Left ventricle myocardium inferior (tissue), 1 donor: ENCODE data around the gene CABLES2. TPM values are rescaled to one million over a fixed set of nuclear protein-coding genes. Genes with fewer than 3 reads are reported as not detected.

Experiments
- DNase-seq: peaks from one replicate; pipeline ENCODE4 v3.0.0-alpha.2; 2020
- H3K27ac ChIP-seq: fragments of 200-600 bp; replicated peaks from 2 replicates; pipeline ENCODE4 v1.8.0; 2021
- H3K27me3 ChIP-seq: fragments of 200-600 bp; 2 replicates; pipeline ENCODE4 v1.8.0; 2021; ENCODE audit warnings: low read depth
- H3K36me3 ChIP-seq: fragments of 200-600 bp; 2 replicates; pipeline ENCODE4 v1.8.0; 2021
- H3K4me1 ChIP-seq: fragments of 200-600 bp; 2 replicates; pipeline ENCODE4 v1.8.0; 2021
- H3K4me3 ChIP-seq: fragments of 200-600 bp; 2 replicates; pipeline ENCODE4 v1.8.0; 2021; ENCODE audit warnings: mild to moderate bottlenecking, moderate library complexity
- H3K9me3 ChIP-seq: fragments of 200-600 bp; replicated peaks from 2 replicates; pipeline ENCODE4 v1.8.0; 2021
- CTCF ChIP-seq: fragments of 200-600 bp; IDR thresholded peaks from 2 replicates; pipeline ENCODE4 v1.8.0; 2021; ENCODE audit warnings: antibody characterized with exemption, mild to moderate bottlenecking, borderline replicate concordance
- intact Hi-C: fragments of 100-400 bp; cut with micrococcal nuclease; formaldehyde crosslinking; loops from one replicate; pipeline ENCODE4 v1.11.0; 2022
- total RNA-seq: library from RNA; stranded (reverse); fragmentation: NEBNext Ultra II Directional; extraction: Animal tissue kit (Norgen Biotek cat#: 25700); gene quantifications from one replicate; pipeline ENCODE4 v1.2.1, GENCODE V29; 2021
- donor health status: DM: no; HTN: yes; CAD: no; lungs with severe emphysema.

CABLES2 gene
- total RNA-seq, 1 donor from 2014 or later: 12.0 TPM

GRCh38 chr20:62423326-62423706, 16.2 kb upstream of the CABLES2 start:
- H3K27me3 ChIP-seq: peaks cover 60% of the 10 kb centered on the region
- no peaks in the 10 kb centered on the region for H3K4me1 ChIP-seq
- no peak for TF ChIP-seq CTCF
- no peaks in the 10 kb centered on the region for H3K36me3 ChIP-seq
- DNase-seq: no peak
- no peaks in the 10 kb centered on the region for H3K9me3 ChIP-seq
- intact Hi-C loops: no loop called here
- no peak overlapping the region for H3K27ac ChIP-seq
- H3K4me3 ChIP-seq: no peak overlapping the region

- TF ChIP-seq CTCF: no peak
- no peak overlapping the region for H3K4me3 ChIP-seq
- no peaks in the 10 kb centered on the region for H3K9me3 ChIP-seq
- no peaks in the 10 kb centered on the region for H3K36me3 ChIP-seq
- DNase-seq: no peak
- H3K27me3 ChIP-seq: peaks cover 57% of the 10 kb centered on the region
- no peaks in the 10 kb centered on the region for H3K4me1 ChIP-seq
- intact Hi-C loops: no loop called here
- H3K27ac ChIP-seq: no peak overlapping the region
These were observed 15.7 kb upstream of the CABLES2 start for GRCh38 chr20:62422636-62423325.

GRCh38 chr20:62421716-62421990, 14.6 kb upstream of the CABLES2 start:
- Histone ChIP-seq H3K9me3 (no peaks in the 10 kb centered on the region), H3K4me3 (no peak overlapping the region), H3K4me1 (no peaks in the 10 kb centered on the region), H3K36me3 (no peaks in the 10 kb centered on the region), H3K27me3 (peaks cover 55% of the 10 kb centered on the region), H3K27ac (no peak overlapping the region)
- no peak for TF ChIP-seq CTCF
- DNase-seq: no peak
- intact Hi-C loops: no loop called here

GRCh38 chr20:62420846-62421715, 14.0 kb upstream of the CABLES2 start:
- Histone ChIP-seq H3K27me3 (peaks cover 59% of the 10 kb centered on the region), H3K36me3 (no peaks in the 10 kb centered on the region), H3K4me1 (no peaks in the 10 kb centered on the region), H3K9me3 (no peaks in the 10 kb centered on the region), H3K4me3 (no peak overlapping the region), H3K27ac (no peak overlapping the region)
- intact Hi-C loops: no loop called here
- no peak for TF ChIP-seq CTCF
- DNase-seq: no peak

GRCh38 chr20:62419759-62420158, 12.7 kb upstream of the CABLES2 start:
- Histone ChIP-seq H3K27ac (no peak overlapping the region), H3K27me3 (peaks cover 62% of the 10 kb centered on the region), H3K4me1 (no peaks in the 10 kb centered on the region), H3K36me3 (no peaks in the 10 kb centered on the region), H3K4me3 (no peak overlapping the region), H3K9me3 (no peaks in the 10 kb centered on the region)
- no peak for TF ChIP-seq CTCF
- DNase-seq: no peak
- intact Hi-C loops: no loop called here
